Fibroblast of pulmonary artery (primary cell): ENCODE results near the gene TAF5.
"Not testable (repeated sequence)": the region's sequence is repeated elsewhere in the genome, so short reads cannot be mapped to it uniquely, and the experiment has no call there.

Experiments
- DNase-seq: peaks from one replicate; pipeline ENCODE4 v3.0.0-alpha.2; 2010; ENCODE audit warnings: low read depth
- H3K4me3 ChIP-seq: replicated peaks from 2 replicates; pipeline ENCODE4 v1.5.1; 2011; ENCODE audit warnings: low read depth, mild to moderate bottlenecking, control low read depth, low read length, moderate library complexity
- CTCF ChIP-seq: IDR thresholded peaks from 2 replicates; pipeline ENCODE4 v1.5.1; 2011; ENCODE audit warnings: mild to moderate bottlenecking, control low read depth, low read length, inconsistent platforms; ENCODE audit errors: missing control alignments

The TAF5 gene

GRCh38 chr10:103397191-103397825 lies 29.5 kb downstream of the TAF5 start:
- peak overlapping the region; percentile 99 for H3K4me3 ChIP-seq
- no peak for TF ChIP-seq CTCF
- peak; percentile 4 for DNase-seq

- no peak for DNase-seq
- TF ChIP-seq CTCF: no peak
- H3K4me3 ChIP-seq: no peak overlapping the region
These were observed 45.8 kb downstream of the TAF5 start for GRCh38 chr10:103413564-103413963.

GRCh38 chr10:103415581-103415980 lies 47.8 kb downstream of the TAF5 start:
- TF ChIP-seq CTCF: no peak
- no peak for DNase-seq
- no peak overlapping the region for H3K4me3 ChIP-seq

- no peak overlapping the region for H3K4me3 ChIP-seq
- DNase-seq: peak; percentile 84
- peak; percentile 61 for TF ChIP-seq CTCF
These were observed 48.8 kb downstream of the TAF5 start for GRCh38 chr10:103416436-103417147.

- DNase-seq, H3K4me3 ChIP-seq: not testable (repeated sequence)
These were observed 49.3 kb downstream of the TAF5 start for GRCh38 chr10:103417148-103417469.

- DNase-seq: no peak
- H3K4me3 ChIP-seq: no peak overlapping the region
- no peak for TF ChIP-seq CTCF
These were observed 49.8 kb downstream of the TAF5 start for GRCh38 chr10:103417601-103418000.

GRCh38 chr10:103419101-103419500 lies 51.3 kb downstream of the TAF5 start:
- no peak overlapping the region for H3K4me3 ChIP-seq
- no peak for TF ChIP-seq CTCF
- DNase-seq: no peak
